ENCODE measurements around the gene TRMT112. TPM values are rescaled to one million over a fixed set of nuclear protein-coding genes. Genes with fewer than 3 reads are reported as not detected.

Gene TRMT112
- total and polyA plus RNA-seq, 10 of the 15 experiments (the other 5 are each of a cell fraction or from before 2014, with no cell fraction given) = 212 to 455 (median 308) TPM

- no TSS peak for BruUV-seq (replicated peaks)
- no peak overlapping the region for H3K9ac ChIP-seq (ENCODE audit: control insufficient read depth, insufficient read depth, low read length)
- H3K27ac ChIP-seq (ENCODE audit: control insufficient read depth, insufficient read depth) = no peak overlapping the region
- no peaks in the 10 kb centered on the region for H3K36me3 ChIP-seq (ENCODE audit: control insufficient read depth in 2 of 2, insufficient read depth in 2 of 2, low read length in 1 of 2)
- ATAC-seq (no peak), DNase-seq (ENCODE audit: low read depth, low spot score) (no peak), FAIRE-seq (no peak)
- ChIA-PET SMC1A (ENCODE audit: uncharacterized antibody, unreplicated experiment) (interaction anchor here (0.7 kb wide), 1 partner anchor 35 kb away, joined by 4 read pairs; no protein-coding TSS in a partner anchor), RAD21 (ENCODE audit: unreplicated experiment) (no interaction called here), POLR2A (interaction anchor here (0.6 to 0.7 kb wide), 6 partner anchors 26 to 734 kb away, joined by 3 to 5 read pairs (median 3); partner anchors contain the start of gene PPP1R14B), CTCF (no interaction called here)
- H3K4me1 ChIP-seq (ENCODE audit: control insufficient read depth, insufficient read depth, low read length) = no peaks in the 10 kb centered on the region; the same call in 1 of the 2 replicates
- H2AFZ ChIP-seq (ENCODE audit: control insufficient read depth, low read depth, low read length) = no peak overlapping the region
- no peak overlapping the region for H3K4me3 ChIP-seq
- H4K20me1 ChIP-seq (ENCODE audit: control insufficient read depth, insufficient read depth) = no peaks in the 10 kb centered on the region; the same call in 1 of the 2 replicates
- 22% methylated on average over 2 of the region's 3 CpGs for WGBS (ENCODE audit: insufficient coverage, insufficient replicate concordance, low lambda C conversion rate, missing lambda C conversion rate)
- no peak overlapping the region for H3K4me2 ChIP-seq (ENCODE audit: control insufficient read depth, insufficient read depth)
- intact Hi-C loops (cut with micrococcal nuclease; ENCODE audit: unreplicated experiment) = no loop called here
- H3K27me3 ChIP-seq (replicated peaks in 1 of 2; ENCODE audit: control insufficient read depth in 2 of 2, insufficient read depth in 2 of 2, low read length in 1 of 2) = peaks cover 17 to 26% of the 10 kb centered on the region in 2 experiments
- no peaks in the 10 kb centered on the region for H3K9me3 ChIP-seq (replicated peaks; ENCODE audit: control insufficient read depth, insufficient read depth, low read length)
- in situ Hi-C loops (cut with MboI) = no loop called here
- no peak for TF ChIP-seq MTA2 (IDR thresholded peaks at IDR 0.05; ENCODE audit: low read depth)
- TF ChIP-seq EZH2 (IDR thresholded peaks at IDR 0.05; ENCODE audit: borderline replicate concordance, control insufficient read depth, low read depth, low read length) = no peak
- TF ChIP-seq SKIL (IDR thresholded peaks at IDR 0.05; ENCODE audit: low read depth, poor library complexity, severe bottlenecking) = no peak
- no peak for TF ChIP-seq TCF12 (IDR thresholded peaks at IDR 0.05; ENCODE audit: low read depth, low read length)
- no peak for TF ChIP-seq CEBPB (IDR thresholded peaks at IDR 0.05; ENCODE audit: borderline replicate concordance in 1 of 2, low read depth in 2 of 2, low read length in 2 of 2)
- TF ChIP-seq EED (IDR thresholded peaks at IDR 0.05; ENCODE audit: low read depth) = no peak
- H3K79me2 ChIP-seq (ENCODE audit: control insufficient read depth, insufficient read depth, low read length) = no peaks in the 10 kb centered on the region
Observed at GRCh38 chr11:64294774-64295173, 22.6 kb downstream of the TRMT112 start.

Data from GM12878 (cell line).